ENCODE measurements around the gene AKAP7. TPM values are rescaled to one million over a fixed set of nuclear protein-coding genes. Genes with fewer than 3 reads are reported as not detected.

The AKAP7 gene
- total RNA-seq, 1 donor from 2014 or later, result 4.6 TPM

DNA sequence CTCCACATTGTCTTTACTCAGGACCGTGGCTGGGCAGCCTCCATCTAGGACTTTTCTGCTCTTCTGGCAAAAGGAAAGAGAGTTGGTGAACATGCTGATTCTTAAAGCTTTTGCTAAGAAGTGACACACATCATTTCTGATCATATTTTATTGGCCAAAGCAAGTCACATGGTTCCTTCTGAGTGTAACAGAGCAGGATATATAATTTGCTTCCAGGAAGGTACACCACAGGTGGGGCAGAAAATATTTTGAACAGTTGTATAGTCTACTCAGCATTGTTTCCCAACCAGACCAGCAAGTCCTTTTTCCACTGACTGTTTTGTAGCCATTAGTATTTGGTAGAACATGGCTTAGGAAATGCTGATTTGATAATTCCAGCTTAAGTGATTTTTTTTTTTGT is 73.5 kb downstream of the AKAP7 start:
- Histone ChIP-seq H2AFZ (ENCODE audit: low read depth, low read length) (no peak overlapping the region), H3K27me3 (ENCODE audit: insufficient read depth, low read length) (no peaks in the 10 kb centered on the region), H3K27ac (ENCODE audit: low read depth, low read length) (no peak overlapping the region), H3K4me2 (ENCODE audit: low read length) (no peak overlapping the region), H3K4me3 (ENCODE audit: insufficient read depth, low read depth, low read length) (no peak overlapping the region), H3K4me1 (ENCODE audit: insufficient read depth, low read length) (no peaks in the 10 kb centered on the region), H4K20me1 (ENCODE audit: insufficient read depth, low read length) (no peaks in the 10 kb centered on the region), H3K79me2 (ENCODE audit: insufficient read depth, low read length) (no peaks in the 10 kb centered on the region), H3K9me3 (ENCODE audit: insufficient read depth, low read depth, low read length) (no peaks in the 10 kb centered on the region), H3K36me3 (ENCODE audit: insufficient read depth, low read length) (no peaks in the 10 kb centered on the region), H3K9ac (ENCODE audit: low read length) (no peak overlapping the region)
- no peak for DNase-seq (ENCODE audit: low read depth)
- Mint-ChIP-seq H3K27ac (ENCODE audit: unreplicated experiment) (no peak overlapping the region), H3K4me3 (ENCODE audit: unreplicated experiment) (no peak overlapping the region), H3K36me3 (ENCODE audit: low read depth, unreplicated experiment) (peaks cover 2% of the 10 kb centered on the region), H3K4me1 (ENCODE audit: low read depth, unreplicated experiment) (peaks cover 5% of the 10 kb centered on the region), H3K27me3 (ENCODE audit: low read depth, unreplicated experiment) (no peaks in the 10 kb centered on the region), H3K9me3 (ENCODE audit: unreplicated experiment) (no peaks in the 10 kb centered on the region)
- TF ChIP-seq, protein P1, sequence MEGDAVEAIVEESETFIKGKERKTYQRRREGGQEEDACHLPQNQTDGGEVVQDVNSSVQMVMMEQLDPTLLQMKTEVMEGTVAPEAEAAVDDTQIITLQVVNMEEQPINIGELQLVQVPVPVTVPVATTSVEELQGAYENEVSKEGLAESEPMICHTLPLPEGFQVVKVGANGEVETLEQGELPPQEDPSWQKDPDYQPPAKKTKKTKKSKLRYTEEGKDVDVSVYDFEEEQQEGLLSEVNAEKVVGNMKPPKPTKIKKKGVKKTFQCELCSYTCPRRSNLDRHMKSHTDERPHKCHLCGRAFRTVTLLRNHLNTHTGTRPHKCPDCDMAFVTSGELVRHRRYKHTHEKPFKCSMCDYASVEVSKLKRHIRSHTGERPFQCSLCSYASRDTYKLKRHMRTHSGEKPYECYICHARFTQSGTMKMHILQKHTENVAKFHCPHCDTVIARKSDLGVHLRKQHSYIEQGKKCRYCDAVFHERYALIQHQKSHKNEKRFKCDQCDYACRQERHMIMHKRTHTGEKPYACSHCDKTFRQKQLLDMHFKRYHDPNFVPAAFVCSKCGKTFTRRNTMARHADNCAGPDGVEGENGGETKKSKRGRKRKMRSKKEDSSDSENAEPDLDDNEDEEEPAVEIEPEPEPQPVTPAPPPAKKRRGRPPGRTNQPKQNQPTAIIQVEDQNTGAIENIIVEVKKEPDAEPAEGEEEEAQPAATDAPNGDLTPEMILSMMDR (IDR thresholded peaks at IDR 0.05; ENCODE audit: insufficient read depth, low read depth, low read length), result no peak
- TF ChIP-seq EZH2 (IDR thresholded peaks at IDR 0.05; ENCODE audit: insufficient read depth, low read length), result no peak
- FAIRE-seq, result no peak

DNA sequence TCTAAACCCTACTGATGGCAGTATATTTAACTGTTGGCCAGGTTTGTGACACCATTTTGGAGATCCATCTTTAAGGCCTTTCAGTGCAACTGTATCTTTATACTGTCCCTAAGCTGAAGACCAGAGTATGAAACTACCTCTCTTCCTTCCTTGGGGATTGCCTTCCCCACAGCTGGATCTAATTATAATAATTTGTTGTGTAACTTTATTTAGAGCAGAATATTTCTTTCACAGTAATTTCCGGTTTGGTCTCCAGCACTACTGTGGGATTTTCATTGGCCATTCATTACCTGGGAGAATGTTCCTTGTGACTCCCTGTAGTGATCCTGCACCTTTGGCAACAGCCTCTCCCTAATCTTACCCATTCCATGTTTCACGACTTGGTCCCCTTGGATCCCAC is 75.2 kb downstream of the AKAP7 start:
- Histone ChIP-seq H4K20me1 (ENCODE audit: insufficient read depth, low read length) (no peaks in the 10 kb centered on the region), H3K4me2 (ENCODE audit: low read length) (no peak overlapping the region), H2AFZ (ENCODE audit: low read depth, low read length) (no peak overlapping the region), H3K79me2 (ENCODE audit: insufficient read depth, low read length) (no peaks in the 10 kb centered on the region), H3K27ac (ENCODE audit: low read depth, low read length) (no peak overlapping the region), H3K27me3 (ENCODE audit: insufficient read depth, low read length) (no peaks in the 10 kb centered on the region), H3K9me3 (ENCODE audit: insufficient read depth, low read depth, low read length) (no peaks in the 10 kb centered on the region), H3K36me3 (ENCODE audit: insufficient read depth, low read length) (no peaks in the 10 kb centered on the region), H3K4me1 (ENCODE audit: insufficient read depth, low read length) (no peaks in the 10 kb centered on the region), H3K4me3 (ENCODE audit: insufficient read depth, low read depth, low read length) (no peak overlapping the region), H3K9ac (ENCODE audit: low read length) (no peak overlapping the region)
- no peak overlapping the region for H3K4me3 Mint-ChIP-seq (ENCODE audit: unreplicated experiment)
- no peaks in the 10 kb centered on the region for H3K9me3 Mint-ChIP-seq (ENCODE audit: unreplicated experiment)
- no peak overlapping the region for H3K27ac Mint-ChIP-seq (ENCODE audit: unreplicated experiment)
- peaks cover 2% of the 10 kb centered on the region for H3K36me3 Mint-ChIP-seq (ENCODE audit: low read depth, unreplicated experiment)
- TF ChIP-seq EZH2 (IDR thresholded peaks at IDR 0.05; ENCODE audit: insufficient read depth, low read length), result no peak
- TF ChIP-seq, protein P1 (IDR thresholded peaks at IDR 0.05; ENCODE audit: insufficient read depth, low read depth, low read length), result no peak
- H3K4me1 Mint-ChIP-seq (ENCODE audit: low read depth, unreplicated experiment), result peaks cover 5% of the 10 kb centered on the region
- FAIRE-seq (no peak), DNase-seq (ENCODE audit: low read depth) (no peak)
- no peaks in the 10 kb centered on the region for H3K27me3 Mint-ChIP-seq (ENCODE audit: low read depth, unreplicated experiment)

DNA sequence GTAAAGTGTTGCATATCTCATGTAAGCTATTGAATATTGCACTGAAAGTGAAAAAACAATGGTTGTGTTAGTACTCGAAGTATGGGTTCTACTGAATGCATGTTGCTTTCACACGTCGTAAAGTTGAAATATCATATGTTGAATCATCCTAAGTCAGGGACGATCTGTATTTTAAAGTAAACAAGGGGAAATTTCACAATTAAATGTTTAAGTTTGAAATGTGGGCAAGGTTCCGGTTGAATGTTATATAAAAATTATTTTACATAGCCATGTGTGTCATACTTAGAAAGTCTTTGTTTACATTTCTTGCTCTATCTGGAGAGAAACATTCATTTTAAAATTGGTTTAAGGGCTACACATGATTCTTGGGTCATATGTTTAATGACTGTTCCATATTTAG is 76.8 kb downstream of the AKAP7 start:
- Mint-ChIP-seq H3K27ac (ENCODE audit: unreplicated experiment) (no peak overlapping the region), H3K9me3 (ENCODE audit: unreplicated experiment) (no peaks in the 10 kb centered on the region), H3K4me1 (ENCODE audit: low read depth, unreplicated experiment) (peaks cover 5% of the 10 kb centered on the region), H3K4me3 (ENCODE audit: unreplicated experiment) (no peak overlapping the region), H3K27me3 (ENCODE audit: low read depth, unreplicated experiment) (no peaks in the 10 kb centered on the region), H3K36me3 (ENCODE audit: low read depth, unreplicated experiment) (peaks cover 2% of the 10 kb centered on the region)
- Histone ChIP-seq H3K4me3 (ENCODE audit: insufficient read depth, low read depth, low read length) (no peak overlapping the region), H3K27ac (ENCODE audit: low read depth, low read length) (no peak overlapping the region), H2AFZ (ENCODE audit: low read depth, low read length) (no peak overlapping the region), H3K4me2 (ENCODE audit: low read length) (no peak overlapping the region), H3K27me3 (ENCODE audit: insufficient read depth, low read length) (no peaks in the 10 kb centered on the region), H4K20me1 (ENCODE audit: insufficient read depth, low read length) (no peaks in the 10 kb centered on the region), H3K36me3 (ENCODE audit: insufficient read depth, low read length) (no peaks in the 10 kb centered on the region), H3K79me2 (ENCODE audit: insufficient read depth, low read length) (no peaks in the 10 kb centered on the region), H3K4me1 (ENCODE audit: insufficient read depth, low read length) (no peaks in the 10 kb centered on the region), H3K9me3 (ENCODE audit: insufficient read depth, low read depth, low read length) (no peaks in the 10 kb centered on the region), H3K9ac (ENCODE audit: low read length) (no peak overlapping the region)
- no peak for DNase-seq (ENCODE audit: low read depth)
- TF ChIP-seq, protein P1 (IDR thresholded peaks at IDR 0.05; ENCODE audit: insufficient read depth, low read depth, low read length), result no peak
- no peak for TF ChIP-seq EZH2 (IDR thresholded peaks at IDR 0.05; ENCODE audit: insufficient read depth, low read length)
- FAIRE-seq, result no peak
